GM12865 (cell line): Measurements from ENCODE around the gene PTPRM.

ENCODE experiments used
- DNase-seq: peaks from one replicate; pipeline ENCODE4 v3.0.0; 2010; ENCODE audit warnings: low read depth
- H3K4me3 ChIP-seq: 2 replicates; pipeline ENCODE4 v1.5.1; 2011; ENCODE audit warnings: mild to moderate bottlenecking, low read depth, low read length, control low read depth
- TF ChIP-seq, protein P1 (sequence below): IDR thresholded peaks from 2 replicates; pipeline ENCODE4 v1.5.1; 2011; ENCODE audit warnings: low read length, control low read depth, low read depth, inconsistent platforms; ENCODE audit not compliant: insufficient read depth; ENCODE audit errors: missing control alignments

PTPRM gene

GRCh38 chr18:8380006-8380405, 812.9 kb downstream of the PTPRM start:
- no peak overlapping the region for H3K4me3 ChIP-seq
- TF ChIP-seq, protein P1, sequence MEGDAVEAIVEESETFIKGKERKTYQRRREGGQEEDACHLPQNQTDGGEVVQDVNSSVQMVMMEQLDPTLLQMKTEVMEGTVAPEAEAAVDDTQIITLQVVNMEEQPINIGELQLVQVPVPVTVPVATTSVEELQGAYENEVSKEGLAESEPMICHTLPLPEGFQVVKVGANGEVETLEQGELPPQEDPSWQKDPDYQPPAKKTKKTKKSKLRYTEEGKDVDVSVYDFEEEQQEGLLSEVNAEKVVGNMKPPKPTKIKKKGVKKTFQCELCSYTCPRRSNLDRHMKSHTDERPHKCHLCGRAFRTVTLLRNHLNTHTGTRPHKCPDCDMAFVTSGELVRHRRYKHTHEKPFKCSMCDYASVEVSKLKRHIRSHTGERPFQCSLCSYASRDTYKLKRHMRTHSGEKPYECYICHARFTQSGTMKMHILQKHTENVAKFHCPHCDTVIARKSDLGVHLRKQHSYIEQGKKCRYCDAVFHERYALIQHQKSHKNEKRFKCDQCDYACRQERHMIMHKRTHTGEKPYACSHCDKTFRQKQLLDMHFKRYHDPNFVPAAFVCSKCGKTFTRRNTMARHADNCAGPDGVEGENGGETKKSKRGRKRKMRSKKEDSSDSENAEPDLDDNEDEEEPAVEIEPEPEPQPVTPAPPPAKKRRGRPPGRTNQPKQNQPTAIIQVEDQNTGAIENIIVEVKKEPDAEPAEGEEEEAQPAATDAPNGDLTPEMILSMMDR, result no peak
- DNase-seq, result no peak

DNA sequence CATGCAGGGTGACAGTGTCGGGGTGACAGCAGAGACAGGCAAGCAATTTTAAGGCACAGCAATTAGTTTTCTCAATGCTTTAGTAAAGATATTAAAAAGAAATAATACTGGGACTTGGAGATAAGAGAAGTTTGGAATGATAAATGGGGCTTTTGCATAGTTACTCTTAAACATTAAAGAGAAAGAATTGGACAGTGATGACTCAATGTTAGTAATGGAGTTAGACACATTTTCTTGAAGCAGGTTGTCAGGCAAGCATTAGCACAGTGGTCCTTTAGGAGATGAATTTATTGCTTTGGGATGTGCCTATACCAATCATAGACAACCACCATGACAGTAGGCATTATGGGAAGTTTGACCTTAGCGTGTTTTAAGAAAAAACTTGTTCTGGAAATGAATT, 813.8 kb downstream of the PTPRM start:
- no peak overlapping the region for H3K4me3 ChIP-seq
- DNase-seq, result no peak
- TF ChIP-seq, protein P1, result no peak

GRCh38 chr18:8381821-8382459, 814.8 kb downstream of the PTPRM start:
- no peak overlapping the region for H3K4me3 ChIP-seq
- no peak for DNase-seq
- TF ChIP-seq, protein P1, result no peak

- no peak overlapping the region for H3K4me3 ChIP-seq
- no peak for DNase-seq
- TF ChIP-seq, protein P1, result no peak
These were observed 818.3 kb downstream of the PTPRM start for GRCh38 chr18:8385400-8385799.

GRCh38 chr18:8386669-8387380, 819.7 kb downstream of the PTPRM start:
- no peak overlapping the region for H3K4me3 ChIP-seq
- TF ChIP-seq, protein P1, result no peak
- no peak for DNase-seq

DNA sequence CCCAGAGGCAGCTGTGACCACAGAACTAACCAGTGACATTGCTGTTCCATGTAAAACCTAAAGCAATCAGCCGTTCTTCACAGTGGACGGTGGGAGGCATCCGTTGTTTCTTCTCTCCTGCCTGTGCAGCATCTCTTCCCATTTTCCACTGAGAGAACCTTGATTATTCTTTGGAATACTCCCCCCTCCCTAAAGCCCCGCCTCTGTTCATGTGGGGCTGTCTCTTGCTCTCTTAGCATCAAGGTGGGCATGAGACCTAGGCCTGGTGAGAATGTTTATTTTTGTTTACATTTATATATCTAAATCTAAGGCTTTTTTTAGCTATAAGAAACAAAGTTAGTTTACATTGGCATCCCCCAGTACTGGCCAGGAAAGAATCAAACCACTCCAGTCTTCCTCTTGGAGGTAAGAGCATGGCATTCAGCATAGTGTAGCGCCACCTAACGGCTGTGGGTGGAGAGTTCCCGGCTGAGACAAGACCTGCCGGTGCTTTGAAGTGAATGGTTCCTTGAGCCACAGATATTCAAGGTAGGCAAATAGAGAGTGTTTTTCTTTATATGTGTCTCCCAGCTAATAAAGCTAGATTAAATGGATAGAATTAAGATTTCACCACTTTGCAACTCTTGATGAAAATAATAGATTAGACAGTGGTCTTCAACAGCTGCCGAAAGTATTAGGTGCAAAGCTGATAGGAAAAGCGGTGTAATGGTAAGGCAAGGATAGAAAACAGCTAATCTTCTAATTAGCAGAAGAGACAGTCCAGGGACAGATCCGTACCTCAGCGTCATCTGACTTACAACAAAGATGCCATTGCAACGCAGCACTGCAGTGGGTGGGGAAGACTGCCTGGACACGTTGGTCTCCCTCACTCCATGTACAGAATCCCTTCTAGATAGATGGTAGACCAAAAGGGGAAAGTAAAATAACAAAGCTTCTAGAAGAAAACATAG, 822.5 kb downstream of the PTPRM start:
- no peak overlapping the region for H3K4me3 ChIP-seq
- TF ChIP-seq, protein P1, result peak; percentile 57
- DNase-seq, result peak; percentile 56
